ENCODE data around the gene KCNJ11.

The KCNJ11 gene

DNA sequence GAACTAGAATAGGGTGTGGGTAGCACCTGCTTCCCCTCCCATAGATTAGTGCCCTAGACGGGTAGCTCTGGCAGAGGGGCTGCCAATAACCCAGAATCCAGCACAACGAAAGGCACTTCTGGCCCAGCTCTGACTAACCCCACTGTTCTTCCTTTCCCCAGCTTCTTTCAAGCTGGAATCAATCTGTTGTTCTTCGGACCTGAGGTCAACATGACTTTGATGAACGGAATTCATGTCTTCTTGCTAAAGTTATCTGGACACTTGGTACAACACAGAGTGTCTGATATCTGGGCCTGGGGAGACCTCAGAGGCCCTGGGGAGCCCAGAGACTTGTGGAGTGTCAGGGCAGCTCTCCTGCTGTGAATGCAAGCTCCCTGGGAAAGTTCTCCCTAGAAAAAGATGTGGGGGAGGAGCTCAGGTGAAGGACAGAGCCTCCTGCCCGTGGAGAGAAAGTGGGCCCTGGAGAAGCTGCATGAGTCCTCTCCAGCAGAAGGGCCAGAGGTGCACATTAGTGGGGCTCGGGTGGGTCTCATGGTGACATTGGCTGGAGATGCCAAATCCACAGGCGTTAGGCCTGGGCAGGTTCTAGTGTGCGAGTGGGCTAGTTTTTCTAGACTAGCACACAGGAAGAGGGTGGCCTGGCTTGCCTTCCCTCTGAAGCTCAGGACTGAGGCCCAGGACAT, 6.3 kb downstream of the KCNJ11 start:
- H3F3A ChIP-seq (ENCODE audit: insufficient read depth) = no peaks in the 10 kb centered on the region
- H3K9me3 ChIP-seq (ENCODE audit: insufficient read depth, low read length) = peaks cover 13% of the 10 kb centered on the region; the same call in 1 of the 2 replicates
- H3K79me2 ChIP-seq (ENCODE audit: insufficient read depth, low read length) = no peaks in the 10 kb centered on the region
- H3K4me2 ChIP-seq (ENCODE audit: low read depth, low read length, poor library complexity, severe bottlenecking) = no peak overlapping the region
- peaks cover 22% of the 10 kb centered on the region for H3K36me3 ChIP-seq (ENCODE audit: low read length)
- H3K4me3 ChIP-seq (ENCODE audit: insufficient read depth, low read length, poor library complexity, severe bottlenecking) = no peak overlapping the region
- H2AFZ ChIP-seq (ENCODE audit: low read depth, low read length, severe bottlenecking) = no peak overlapping the region
- H3K9ac ChIP-seq (ENCODE audit: low read length) = no peak overlapping the region
- no peak overlapping the region for H3K27ac ChIP-seq (ENCODE audit: low read depth, low read length)
- H3K27me3 ChIP-seq (ENCODE audit: low read length) = no peaks in the 10 kb centered on the region
- H4K20me1 ChIP-seq (ENCODE audit: low read depth, low read length) = no peaks in the 10 kb centered on the region
- no peaks in the 10 kb centered on the region for H3K9me2 ChIP-seq (replicated peaks; ENCODE audit: insufficient read depth, low read length)
- TF ChIP-seq, protein P1, sequence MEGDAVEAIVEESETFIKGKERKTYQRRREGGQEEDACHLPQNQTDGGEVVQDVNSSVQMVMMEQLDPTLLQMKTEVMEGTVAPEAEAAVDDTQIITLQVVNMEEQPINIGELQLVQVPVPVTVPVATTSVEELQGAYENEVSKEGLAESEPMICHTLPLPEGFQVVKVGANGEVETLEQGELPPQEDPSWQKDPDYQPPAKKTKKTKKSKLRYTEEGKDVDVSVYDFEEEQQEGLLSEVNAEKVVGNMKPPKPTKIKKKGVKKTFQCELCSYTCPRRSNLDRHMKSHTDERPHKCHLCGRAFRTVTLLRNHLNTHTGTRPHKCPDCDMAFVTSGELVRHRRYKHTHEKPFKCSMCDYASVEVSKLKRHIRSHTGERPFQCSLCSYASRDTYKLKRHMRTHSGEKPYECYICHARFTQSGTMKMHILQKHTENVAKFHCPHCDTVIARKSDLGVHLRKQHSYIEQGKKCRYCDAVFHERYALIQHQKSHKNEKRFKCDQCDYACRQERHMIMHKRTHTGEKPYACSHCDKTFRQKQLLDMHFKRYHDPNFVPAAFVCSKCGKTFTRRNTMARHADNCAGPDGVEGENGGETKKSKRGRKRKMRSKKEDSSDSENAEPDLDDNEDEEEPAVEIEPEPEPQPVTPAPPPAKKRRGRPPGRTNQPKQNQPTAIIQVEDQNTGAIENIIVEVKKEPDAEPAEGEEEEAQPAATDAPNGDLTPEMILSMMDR (IDR thresholded peaks at IDR 0.05; ENCODE audit: insufficient read depth, low read length, poor library complexity, severe bottlenecking) = no peak
- TF ChIP-seq EZH2phosphoT487 (conservative IDR thresholded peaks at IDR 0.05; ENCODE audit: low read length) = no peak

DNA sequence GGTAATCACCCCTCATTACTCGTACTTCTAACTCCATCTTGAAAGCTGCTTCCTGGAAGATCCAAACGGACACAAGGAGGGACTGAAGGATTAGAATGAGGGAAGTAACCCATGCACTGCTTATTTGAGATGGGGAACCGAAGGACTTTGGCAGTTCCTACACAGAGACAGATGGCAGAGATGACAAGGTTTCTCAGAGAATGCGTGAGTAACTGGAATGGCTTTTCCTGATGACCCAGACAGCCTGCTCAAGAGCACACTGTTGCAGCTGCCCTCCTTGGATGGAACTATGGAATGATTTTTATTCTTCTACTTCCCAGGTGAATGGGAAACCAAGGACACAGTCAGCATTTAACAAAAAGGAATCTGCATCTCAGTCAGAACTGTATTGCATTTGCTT, 7.3 kb downstream of the KCNJ11 start:
- Histone ChIP-seq H3K9me2 (replicated peaks; ENCODE audit: insufficient read depth, low read length) (no peaks in the 10 kb centered on the region), H3F3A (ENCODE audit: insufficient read depth) (no peaks in the 10 kb centered on the region), H3K27me3 (ENCODE audit: low read length) (no peaks in the 10 kb centered on the region), H4K20me1 (ENCODE audit: low read depth, low read length) (no peaks in the 10 kb centered on the region), H3K9me3 (ENCODE audit: insufficient read depth, low read length) (peaks cover 13% of the 10 kb centered on the region; the same call in 1 of the 2 replicates), H3K36me3 (ENCODE audit: low read length) (peaks cover 30% of the 10 kb centered on the region), H3K27ac (ENCODE audit: low read depth, low read length) (no peak overlapping the region), H3K4me2 (ENCODE audit: low read depth, low read length, poor library complexity, severe bottlenecking) (no peak overlapping the region), H3K4me3 (ENCODE audit: insufficient read depth, low read length, poor library complexity, severe bottlenecking) (no peak overlapping the region), H3K79me2 (ENCODE audit: insufficient read depth, low read length) (no peaks in the 10 kb centered on the region), H2AFZ (ENCODE audit: low read depth, low read length, severe bottlenecking) (no peak overlapping the region), H3K9ac (ENCODE audit: low read length) (no peak overlapping the region)
- TF ChIP-seq, protein P1 (IDR thresholded peaks at IDR 0.05; ENCODE audit: insufficient read depth, low read length, poor library complexity, severe bottlenecking) = no peak
- no peak for TF ChIP-seq EZH2phosphoT487 (conservative IDR thresholded peaks at IDR 0.05; ENCODE audit: low read length)

DNA sequence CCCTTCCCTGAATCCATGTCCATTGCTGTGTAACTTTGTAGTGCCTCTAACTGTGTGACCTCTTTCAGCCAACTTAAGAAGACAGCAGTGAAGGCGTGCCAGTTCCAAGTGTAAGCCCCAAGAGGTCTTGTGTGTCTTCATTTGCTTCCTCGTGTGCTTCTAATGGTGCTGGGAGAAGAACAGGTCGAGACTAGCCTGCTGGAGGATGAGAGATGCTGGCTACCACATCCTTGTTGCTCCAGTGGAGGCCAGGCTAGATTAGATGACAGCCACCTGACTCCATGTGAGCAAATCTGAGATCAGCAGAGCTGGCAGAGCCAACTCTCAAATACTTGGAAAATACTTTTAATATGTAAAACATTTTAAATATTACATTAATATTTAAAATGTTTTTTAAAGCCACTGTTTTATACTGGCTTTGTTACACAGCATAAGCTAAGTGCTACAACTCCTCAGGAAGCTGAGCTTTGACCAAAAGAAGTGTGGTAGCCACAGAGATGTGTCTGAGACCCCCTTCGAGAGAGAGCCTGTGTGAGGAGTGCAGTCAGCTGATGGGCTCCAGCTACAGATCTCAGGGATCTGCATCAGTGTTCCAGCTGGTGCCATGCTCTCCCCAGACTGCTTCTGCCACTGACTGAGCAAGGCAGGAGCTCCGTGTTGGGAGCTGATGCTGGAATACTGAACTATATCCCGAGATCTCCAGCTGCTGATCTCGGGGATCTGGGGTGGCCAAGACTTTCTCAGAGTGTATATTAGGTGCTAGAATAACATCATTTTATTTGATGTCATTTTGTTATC, 8.9 kb downstream of the KCNJ11 start:
- H3K36me3 ChIP-seq (ENCODE audit: low read length) = peaks cover 46% of the 10 kb centered on the region

More for the DNA sequence above, 8.9 kb downstream of the KCNJ11 start:
- Histone ChIP-seq H3K79me2 (ENCODE audit: insufficient read depth, low read length) (no peaks in the 10 kb centered on the region), H3K27me3 (ENCODE audit: low read length) (no peaks in the 10 kb centered on the region), H3K4me3 (ENCODE audit: insufficient read depth, low read length, poor library complexity, severe bottlenecking) (no peak overlapping the region), H2AFZ (ENCODE audit: low read depth, low read length, severe bottlenecking) (no peak overlapping the region), H3K4me2 (ENCODE audit: low read depth, low read length, poor library complexity, severe bottlenecking) (no peak overlapping the region), H4K20me1 (ENCODE audit: low read depth, low read length) (no peaks in the 10 kb centered on the region), H3K9me3 (ENCODE audit: insufficient read depth, low read length) (peaks cover 13% of the 10 kb centered on the region; the same call in 1 of the 2 replicates), H3K9me2 (replicated peaks; ENCODE audit: insufficient read depth, low read length) (no peaks in the 10 kb centered on the region), H3K27ac (ENCODE audit: low read depth, low read length) (no peak overlapping the region), H3F3A (ENCODE audit: insufficient read depth) (no peaks in the 10 kb centered on the region), H3K9ac (ENCODE audit: low read length) (no peak overlapping the region)
- no peak for TF ChIP-seq EZH2phosphoT487 (conservative IDR thresholded peaks at IDR 0.05; ENCODE audit: low read length)
- TF ChIP-seq, protein P1 (IDR thresholded peaks at IDR 0.05; ENCODE audit: insufficient read depth, low read length, poor library complexity, severe bottlenecking) = no peak
